ENCODE measurements around the gene DTNB.

- TF ChIP-seq CTCF (conservative IDR thresholded peaks at IDR 0.05): no peak
- TF ChIP-seq ZFX (IDR thresholded peaks at IDR 0.05): no peak
Observed at GRCh38 chr2:25497229-25497917, 176.0 kb downstream of the DTNB start.

Measured in C4-2B (cell line).